Astrocyte (in vitro differentiated cells and primary cell): ENCODE measurements around the gene OCA2.

Experiments used
- EZH2 ChIP-seq: IDR thresholded peaks from 2 replicates; pipeline ENCODE4 v1.6.1; 2012; ENCODE audit warnings: mild to moderate bottlenecking, low read length, inconsistent platforms; ENCODE audit not compliant: insufficient read depth
- TF ChIP-seq, protein P1 (sequence below): IDR thresholded peaks from 2 replicates; pipeline ENCODE4 v1.5.1; 2011; ENCODE audit warnings: low read depth, mild to moderate bottlenecking, inconsistent platforms, low read length, moderate library complexity; ENCODE audit not compliant: insufficient read depth

DNA sequence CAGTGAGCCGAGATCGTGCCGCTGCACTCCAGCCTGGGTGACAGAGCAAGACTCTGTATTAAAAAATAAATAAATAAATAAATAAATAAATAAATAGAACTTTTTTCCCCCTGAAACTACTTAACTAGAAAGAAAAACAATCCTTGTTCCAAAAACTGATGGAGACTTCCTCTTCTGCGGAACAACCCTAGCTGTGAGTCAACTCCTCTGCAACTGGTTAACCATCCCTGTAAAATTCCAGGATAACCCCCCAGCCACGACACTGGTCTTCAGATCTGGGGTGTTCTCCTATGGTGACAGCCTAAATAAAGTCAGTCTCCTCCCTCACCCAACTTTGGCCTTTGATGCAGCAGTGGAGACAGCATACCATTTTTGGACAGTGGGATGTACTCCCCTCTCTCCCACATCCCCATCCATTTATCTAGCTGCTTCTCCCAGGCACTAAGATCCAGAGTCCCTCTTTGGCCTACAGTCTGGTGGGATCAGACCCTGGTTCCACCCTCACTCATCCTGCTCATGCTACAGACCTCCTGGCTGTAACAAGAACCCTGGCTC lies 352.6 kb downstream of the OCA2 start:
- no peak for TF ChIP-seq EZH2
- TF ChIP-seq, protein P1, sequence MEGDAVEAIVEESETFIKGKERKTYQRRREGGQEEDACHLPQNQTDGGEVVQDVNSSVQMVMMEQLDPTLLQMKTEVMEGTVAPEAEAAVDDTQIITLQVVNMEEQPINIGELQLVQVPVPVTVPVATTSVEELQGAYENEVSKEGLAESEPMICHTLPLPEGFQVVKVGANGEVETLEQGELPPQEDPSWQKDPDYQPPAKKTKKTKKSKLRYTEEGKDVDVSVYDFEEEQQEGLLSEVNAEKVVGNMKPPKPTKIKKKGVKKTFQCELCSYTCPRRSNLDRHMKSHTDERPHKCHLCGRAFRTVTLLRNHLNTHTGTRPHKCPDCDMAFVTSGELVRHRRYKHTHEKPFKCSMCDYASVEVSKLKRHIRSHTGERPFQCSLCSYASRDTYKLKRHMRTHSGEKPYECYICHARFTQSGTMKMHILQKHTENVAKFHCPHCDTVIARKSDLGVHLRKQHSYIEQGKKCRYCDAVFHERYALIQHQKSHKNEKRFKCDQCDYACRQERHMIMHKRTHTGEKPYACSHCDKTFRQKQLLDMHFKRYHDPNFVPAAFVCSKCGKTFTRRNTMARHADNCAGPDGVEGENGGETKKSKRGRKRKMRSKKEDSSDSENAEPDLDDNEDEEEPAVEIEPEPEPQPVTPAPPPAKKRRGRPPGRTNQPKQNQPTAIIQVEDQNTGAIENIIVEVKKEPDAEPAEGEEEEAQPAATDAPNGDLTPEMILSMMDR = no peak
